ENCODE measurements around the gene RPAP2.
A peak's percentile ranks its signal among the peaks of the same experiment; 100 is the strongest.
"Not testable (repeated sequence)": the region's sequence is repeated elsewhere in the genome, so short reads cannot be mapped to it uniquely, and the experiment has no call there.

RPAP2 gene

GRCh38 chr1:92376345-92376744 lies 77.5 kb downstream of the RPAP2 start:
- no peak for DNase-seq (ENCODE audit: low read depth)

- not testable (repeated sequence) for DNase-seq (ENCODE audit: low read depth)
Measured at GRCh38 chr1:92377991-92378390, 79.1 kb downstream of the RPAP2 start.

- no peak for DNase-seq (ENCODE audit: low read depth)
Measured at GRCh38 chr1:92380867-92381266, 82.0 kb downstream of the RPAP2 start.

- not testable (repeated sequence) for DNase-seq (ENCODE audit: low read depth)
Measured at GRCh38 chr1:92393966-92394365, 95.1 kb downstream of the RPAP2 start.

- no peak for DNase-seq (ENCODE audit: low read depth)
Measured at GRCh38 chr1:92398519-92398918, 99.7 kb downstream of the RPAP2 start.

- no peak for DNase-seq (ENCODE audit: low read depth)
Measured at GRCh38 chr1:92399076-92399475, 100.2 kb downstream of the RPAP2 start.

- DNase-seq (ENCODE audit: low read depth): peak; percentile 71
Measured at GRCh38 chr1:92404661-92405060, 105.8 kb downstream of the RPAP2 start.

GRCh38 chr1:92408825-92409224 lies 110.0 kb downstream of the RPAP2 start:
- no peak for DNase-seq (ENCODE audit: low read depth)

- DNase-seq (ENCODE audit: low read depth): no peak
Measured at GRCh38 chr1:92409946-92410549, 111.2 kb downstream of the RPAP2 start.

GRCh38 chr1:92410706-92411105 lies 111.8 kb downstream of the RPAP2 start:
- DNase-seq (ENCODE audit: low read depth): no peak

GRCh38 chr1:92411511-92411910 lies 112.7 kb downstream of the RPAP2 start:
- DNase-seq (ENCODE audit: low read depth): peak; percentile 61

- DNase-seq (ENCODE audit: low read depth): no peak
Measured at GRCh38 chr1:92419642-92420041, 120.8 kb downstream of the RPAP2 start.

- DNase-seq (ENCODE audit: low read depth): no peak
Measured at GRCh38 chr1:92424381-92424780, 125.5 kb downstream of the RPAP2 start.

GRCh38 chr1:92425617-92426016 lies 126.8 kb downstream of the RPAP2 start:
- no peak for DNase-seq (ENCODE audit: low read depth)

GRCh38 chr1:92430030-92430429 lies 131.2 kb downstream of the RPAP2 start:
- no peak for DNase-seq (ENCODE audit: low read depth)

GRCh38 chr1:92434572-92434971 lies 135.7 kb downstream of the RPAP2 start:
- not testable (repeated sequence) for DNase-seq (ENCODE audit: low read depth)

GRCh38 chr1:92439291-92439690 lies 140.4 kb downstream of the RPAP2 start:
- no peak for DNase-seq (ENCODE audit: low read depth)

- no peak for DNase-seq (ENCODE audit: low read depth)
Measured at GRCh38 chr1:92441316-92441696, 142.4 kb downstream of the RPAP2 start.

- no peak for DNase-seq (ENCODE audit: low read depth)
Measured at GRCh38 chr1:92441697-92442342, 143.0 kb downstream of the RPAP2 start.

GRCh38 chr1:92442351-92442750 lies 143.5 kb downstream of the RPAP2 start:
- DNase-seq (ENCODE audit: low read depth): no peak

- no peak for DNase-seq (ENCODE audit: low read depth)
Measured at GRCh38 chr1:92443893-92444292, 145.0 kb downstream of the RPAP2 start.

GRCh38 chr1:92444351-92444750 lies 145.5 kb downstream of the RPAP2 start:
- DNase-seq (ENCODE audit: low read depth): peak; percentile 71

- no peak for DNase-seq (ENCODE audit: low read depth)
Measured at GRCh38 chr1:92445865-92446264, 147.0 kb downstream of the RPAP2 start.

GRCh38 chr1:92446546-92446945 lies 147.7 kb downstream of the RPAP2 start:
- peak; percentile 67 for DNase-seq (ENCODE audit: low read depth)

Data from ELR (cell line).